CD1c-positive myeloid dendritic cell (primary cell): ENCODE measurements around the gene CLDN19.
"Not testable (repeated sequence)": the region's sequence is repeated elsewhere in the genome, so short reads cannot be mapped to it uniquely, and the experiment has no call there.

Experiments
- DNase-seq: peaks from one replicate; pipeline ENCODE4 v3.0.0-alpha.2; 2016; ENCODE audit errors: extremely low spot score

Gene CLDN19

DNA sequence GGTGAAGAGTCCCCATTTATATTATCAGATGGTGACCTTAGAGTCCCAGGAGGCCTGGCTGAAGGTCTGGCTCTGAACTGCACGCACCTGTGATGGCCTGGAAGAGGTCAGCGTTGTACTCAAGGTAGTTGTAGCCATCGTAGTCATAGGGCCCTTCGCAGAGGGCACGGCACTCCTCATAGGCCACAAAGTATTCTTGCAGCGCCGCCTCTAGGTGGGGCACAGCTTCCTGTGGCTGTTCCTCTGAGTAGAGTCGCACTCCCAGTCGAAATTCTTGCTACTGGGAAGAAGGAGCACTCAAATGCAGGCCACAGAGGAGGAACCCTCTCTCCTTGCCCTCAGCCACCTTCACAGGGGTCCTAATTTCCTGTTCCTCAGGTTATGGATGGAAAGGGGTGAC, 19.1 kb upstream of the CLDN19 start:
- DNase-seq, result no peak

DNA sequence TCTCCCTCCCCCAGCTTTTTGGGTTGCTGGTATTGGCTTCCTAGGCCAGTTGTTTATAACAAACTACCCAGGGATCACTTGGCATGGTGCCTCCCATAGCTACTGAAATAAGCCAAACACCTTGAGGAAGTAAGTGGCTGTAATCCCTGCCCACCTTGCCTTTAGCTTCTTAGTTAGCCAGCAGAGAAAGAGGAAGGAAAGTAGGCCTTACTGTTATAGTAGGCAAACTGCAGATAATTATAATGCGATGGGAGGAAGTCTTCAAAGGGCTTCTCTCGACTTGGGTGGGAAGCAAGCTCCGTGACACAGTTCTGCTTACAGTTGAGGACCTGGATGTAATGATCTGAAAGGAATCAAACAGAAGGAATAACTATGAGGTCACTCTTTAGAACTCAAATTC, 18.6 kb upstream of the CLDN19 start:
- DNase-seq, result peak; percentile 57

DNA sequence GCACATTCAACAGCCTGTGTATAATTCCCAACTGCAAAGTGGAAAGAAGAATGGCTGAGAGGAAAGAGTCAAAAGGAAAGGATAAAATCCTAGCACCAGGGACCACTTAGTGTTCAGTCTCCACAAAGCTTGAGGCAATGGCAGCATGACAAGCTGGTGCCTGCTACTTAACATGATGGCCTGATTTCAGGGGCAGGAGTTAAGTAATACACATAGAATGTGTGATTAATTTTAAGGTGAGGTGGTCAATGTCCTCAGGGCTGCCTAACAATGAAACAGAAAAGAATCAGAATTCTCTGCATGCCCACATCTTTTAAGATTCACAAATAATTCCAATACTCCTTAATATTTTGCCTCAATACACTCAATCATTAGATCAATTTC, 17.8 kb upstream of the CLDN19 start:
- DNase-seq, result no peak

DNA sequence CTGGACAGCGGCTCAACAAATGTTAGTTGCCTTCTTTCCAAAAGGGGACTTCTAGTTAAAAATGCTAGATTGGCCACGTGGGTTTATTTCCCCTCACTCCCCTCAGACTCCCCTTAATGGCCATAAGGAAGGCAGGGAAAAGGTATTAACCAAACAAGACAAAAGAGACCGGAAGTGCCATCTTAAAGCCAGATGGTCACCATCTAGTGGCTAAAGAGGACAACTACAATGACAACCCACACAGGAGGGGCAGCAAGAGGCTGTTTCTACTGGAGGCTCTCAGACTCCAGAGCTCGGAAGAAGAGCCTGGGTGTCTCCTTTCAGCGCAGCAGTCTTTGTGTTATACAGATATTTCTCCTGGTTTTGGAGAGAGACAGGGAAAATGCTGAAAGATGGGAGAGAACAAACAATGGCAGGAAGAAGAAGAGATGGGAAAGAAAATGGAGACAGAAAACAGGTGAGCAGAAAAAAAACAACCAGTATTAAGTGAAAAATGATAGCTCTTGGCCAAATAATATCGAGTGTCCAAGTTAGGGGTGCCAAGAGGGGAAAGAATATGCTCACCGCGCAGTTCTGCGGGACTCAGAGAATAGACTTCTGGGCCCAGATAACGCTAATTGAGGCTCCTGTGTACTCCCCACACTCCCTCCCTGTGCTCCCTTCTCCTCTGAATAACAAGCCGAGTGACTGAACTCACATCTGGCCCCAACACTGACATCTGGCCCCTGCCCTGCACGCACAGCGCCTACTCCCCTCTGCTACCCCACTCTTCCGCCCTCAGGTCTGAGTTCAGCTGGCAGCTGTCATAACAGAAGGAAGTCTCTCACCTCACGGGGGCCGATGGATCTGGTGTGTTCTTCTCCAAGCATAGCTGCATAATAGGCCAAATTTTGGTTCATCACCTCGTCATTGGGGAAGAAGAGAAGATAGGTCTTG, 17.2 kb upstream of the CLDN19 start:
- peak; percentile 67 for DNase-seq

DNA sequence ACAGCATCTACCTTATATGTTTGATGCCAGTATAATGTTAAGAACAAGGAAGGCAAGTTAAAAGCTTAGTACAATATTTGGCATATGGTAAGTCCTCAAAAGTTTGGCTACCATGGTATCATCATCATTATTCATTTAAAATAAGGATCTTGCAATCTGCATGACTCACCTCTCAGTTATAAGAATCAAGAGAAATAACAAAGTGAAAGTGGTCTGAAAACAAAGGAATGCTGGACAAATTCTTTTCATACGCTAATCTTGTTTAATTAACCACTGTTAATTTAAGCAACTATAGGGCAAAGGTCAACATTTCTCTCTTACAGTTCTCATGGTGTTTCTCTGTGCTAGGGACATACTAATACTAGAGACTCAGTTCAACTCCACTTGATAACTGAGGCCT, 13.0 kb upstream of the CLDN19 start:
- DNase-seq, result no peak

DNA sequence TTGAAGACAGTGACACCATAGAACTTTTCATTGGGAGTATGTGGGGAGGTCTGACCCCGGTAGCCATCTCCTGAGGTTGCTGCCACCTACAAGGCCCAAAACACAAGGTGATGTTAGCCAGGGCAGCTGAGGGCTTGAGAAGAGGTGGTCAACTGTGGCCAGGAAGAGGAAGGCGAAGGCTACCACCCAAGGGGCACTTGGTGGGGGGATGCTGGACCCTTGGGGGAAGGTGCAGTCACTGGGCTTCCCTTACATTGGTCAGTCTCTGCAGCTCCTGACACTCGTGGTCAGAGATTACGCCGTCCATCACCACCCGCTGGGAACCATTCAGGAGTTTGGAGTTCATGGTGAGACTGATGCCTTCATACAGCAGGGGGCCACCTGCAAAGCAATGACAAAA, 12.2 kb upstream of the CLDN19 start:
- no peak for DNase-seq

DNA sequence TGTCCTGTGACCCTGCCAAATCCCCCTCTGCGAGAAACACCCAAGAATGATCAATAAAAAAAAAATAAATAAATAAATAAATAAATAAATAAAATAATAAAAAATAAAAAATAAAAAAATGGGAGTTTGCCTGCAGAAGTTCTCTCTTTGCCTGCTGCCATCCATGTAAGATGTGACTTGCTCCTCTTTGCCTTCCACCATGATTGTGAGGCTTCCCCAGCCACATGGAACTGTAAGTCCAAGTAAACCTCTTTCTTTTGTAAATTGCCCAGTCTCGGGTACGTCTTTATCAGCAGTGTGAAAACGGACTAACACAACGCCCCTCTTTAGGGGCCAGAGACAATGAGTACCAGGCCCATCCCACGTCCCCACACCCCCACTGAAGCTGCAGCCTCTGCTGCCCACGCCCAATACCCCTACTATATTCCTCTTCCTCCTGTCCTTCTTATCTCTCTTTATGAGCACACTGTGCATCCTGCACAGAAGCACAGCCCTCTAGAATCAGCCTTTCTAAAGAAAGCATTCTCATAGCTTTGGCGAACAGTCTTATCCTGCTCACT, 11.6 kb upstream of the CLDN19 start:
- not testable (repeated sequence) for DNase-seq

DNA sequence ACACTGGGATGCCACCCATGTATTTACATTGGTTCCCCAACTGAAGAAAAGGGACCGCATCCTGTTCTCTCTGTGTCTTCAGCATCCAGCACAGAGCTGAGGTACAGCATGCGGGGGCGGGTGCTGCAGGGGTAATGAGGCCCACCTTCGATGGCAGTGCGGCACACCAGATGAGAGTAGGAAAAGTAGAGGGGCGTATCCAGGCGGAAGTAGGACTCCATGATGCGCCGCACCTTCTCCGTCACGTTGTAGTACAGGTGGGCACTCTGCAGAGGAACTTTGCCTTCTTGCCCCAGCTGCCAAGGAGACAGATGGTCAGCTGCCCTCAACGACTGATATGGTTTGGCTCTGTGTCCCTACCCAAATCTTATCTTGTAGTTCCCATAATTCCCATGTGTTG, 10.0 kb upstream of the CLDN19 start:
- DNase-seq, result no peak

DNA sequence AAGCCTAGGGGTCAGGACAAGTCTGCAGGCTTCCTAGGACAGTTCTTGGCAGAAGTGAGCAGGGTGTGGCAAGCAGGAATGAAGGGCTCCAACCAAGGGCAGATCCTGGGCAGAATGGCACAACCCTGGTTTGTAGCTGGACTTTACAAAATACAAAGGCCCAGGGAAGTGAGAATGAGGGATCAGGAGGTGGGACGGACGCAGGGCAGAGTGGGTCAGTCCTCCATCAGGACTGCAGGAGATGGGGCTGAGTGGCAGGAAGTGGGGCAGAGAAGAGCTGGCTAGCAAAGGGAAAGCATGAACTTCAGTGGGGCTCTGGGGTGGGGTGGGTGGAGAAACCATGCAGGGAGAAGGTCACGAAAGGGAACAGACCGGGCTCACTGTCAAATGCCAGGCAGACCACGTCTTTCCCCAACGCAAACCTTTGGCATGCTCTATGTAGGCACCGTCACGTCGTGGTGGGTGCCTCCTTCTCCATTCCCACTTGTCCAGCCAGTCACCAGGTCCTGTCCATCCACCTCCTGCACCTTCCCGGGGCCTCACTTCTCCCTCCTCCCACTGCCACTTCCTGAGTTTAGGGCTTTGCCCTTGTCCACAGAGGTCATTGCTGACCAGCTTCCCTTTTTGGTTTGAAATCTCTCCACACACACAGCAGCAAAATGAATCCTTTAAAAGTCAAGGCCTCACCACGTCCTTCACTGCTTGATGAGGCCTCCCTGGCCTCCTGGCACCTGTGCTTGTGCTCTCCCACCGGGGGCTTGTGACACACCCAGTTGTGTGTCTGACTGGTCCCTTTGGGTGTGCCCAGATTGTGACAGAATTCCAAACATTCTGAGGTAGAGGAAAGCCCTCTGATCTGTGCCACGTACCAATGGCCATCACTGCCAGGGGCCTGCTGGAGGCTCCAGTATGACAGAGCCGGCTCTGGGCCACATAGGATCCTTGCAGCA, 8.7 kb upstream of the CLDN19 start:
- DNase-seq, result peak; percentile 77

DNA sequence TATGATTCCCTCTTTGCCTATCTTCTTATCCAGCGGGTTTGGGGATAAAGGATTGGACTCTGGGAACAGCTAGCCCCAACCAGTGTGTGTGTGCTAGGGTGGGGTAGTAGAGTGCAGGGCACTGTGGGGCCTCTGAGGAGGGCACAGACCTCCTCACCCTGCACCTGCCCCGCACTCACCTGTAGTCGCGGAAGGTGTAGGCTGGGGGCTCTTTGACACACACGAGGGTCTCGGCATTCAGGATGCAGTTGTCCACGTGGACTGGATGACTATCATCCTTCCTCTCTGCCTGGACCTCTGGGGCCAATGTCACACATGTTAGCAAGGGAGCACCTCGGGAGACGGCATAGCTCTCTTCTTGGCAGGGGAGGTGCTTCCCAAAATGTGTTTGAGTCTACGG, 8.0 kb upstream of the CLDN19 start:
- no peak for DNase-seq

DNA sequence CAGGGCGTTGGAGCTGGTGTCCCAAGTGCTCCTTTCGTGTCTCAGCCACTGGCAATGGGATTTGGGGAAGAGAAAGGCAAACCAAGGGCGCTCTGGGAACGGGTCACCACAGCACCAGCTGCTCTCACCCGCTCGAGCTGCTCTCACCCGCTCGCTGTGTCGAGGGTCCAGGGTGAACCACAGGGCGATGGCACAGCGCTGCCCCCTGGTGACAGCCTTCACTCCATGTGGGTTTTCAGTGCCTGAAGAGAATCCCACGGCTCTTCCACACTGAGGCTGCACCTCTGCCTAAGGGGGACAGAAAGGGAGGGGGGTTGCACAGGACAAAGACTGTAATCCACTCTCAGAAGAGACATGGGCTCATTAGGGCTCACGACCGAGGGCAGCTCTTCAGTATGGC, 7.1 kb upstream of the CLDN19 start:
- peak; percentile 31 for DNase-seq

DNA sequence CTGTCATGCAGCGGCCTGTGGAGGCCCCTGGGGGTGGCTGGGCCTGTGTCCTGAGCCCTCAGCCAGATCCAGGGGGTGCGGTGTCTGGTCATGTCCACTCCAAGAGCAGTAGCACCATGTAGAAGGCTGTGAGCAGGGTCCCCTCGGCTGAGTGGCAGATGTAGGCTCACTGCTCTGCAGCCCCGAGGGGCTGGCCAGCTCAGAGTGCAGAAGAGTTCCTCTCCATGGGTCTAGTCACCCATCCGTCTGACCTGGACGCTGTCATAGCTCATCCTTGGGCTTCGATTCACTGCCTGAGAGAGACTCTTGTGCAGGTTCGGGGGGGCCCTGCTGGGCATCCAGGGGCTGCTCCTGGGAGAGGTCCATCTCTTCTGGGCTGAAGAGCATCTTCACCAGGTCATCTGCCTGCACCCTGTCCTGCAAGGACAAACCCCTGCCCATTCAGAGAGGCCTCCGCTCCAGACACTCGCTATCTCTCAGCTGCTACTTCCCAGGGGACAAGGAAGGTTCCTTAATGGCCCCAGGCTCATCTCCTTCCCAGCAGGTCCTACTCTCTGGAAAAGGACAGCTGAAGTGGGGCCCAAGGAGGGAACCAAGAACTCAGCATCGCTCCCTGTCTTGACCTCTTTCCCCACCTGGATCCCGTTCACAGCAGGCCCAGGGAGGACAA, 6.5 kb upstream of the CLDN19 start:
- DNase-seq, result no peak

DNA sequence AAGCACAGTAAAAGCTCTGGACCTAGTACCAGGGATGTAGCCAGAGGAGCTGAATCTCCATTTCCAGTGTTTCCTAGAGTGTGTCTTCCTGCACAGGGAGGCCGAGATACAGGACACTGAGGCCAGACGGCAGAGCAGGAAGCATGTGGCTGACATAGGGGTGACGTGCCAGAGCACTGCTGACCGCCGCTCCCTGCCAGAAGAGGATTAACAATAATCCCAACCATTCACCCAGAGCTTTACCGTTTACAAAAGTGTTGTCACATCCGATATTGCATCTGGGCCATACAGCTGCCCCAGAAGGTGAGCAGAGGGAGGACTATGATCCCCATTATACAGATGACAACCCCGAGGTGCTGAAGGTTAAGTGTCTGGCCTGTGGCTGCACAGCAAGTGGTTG, 5.8 kb upstream of the CLDN19 start:
- no peak for DNase-seq

DNA sequence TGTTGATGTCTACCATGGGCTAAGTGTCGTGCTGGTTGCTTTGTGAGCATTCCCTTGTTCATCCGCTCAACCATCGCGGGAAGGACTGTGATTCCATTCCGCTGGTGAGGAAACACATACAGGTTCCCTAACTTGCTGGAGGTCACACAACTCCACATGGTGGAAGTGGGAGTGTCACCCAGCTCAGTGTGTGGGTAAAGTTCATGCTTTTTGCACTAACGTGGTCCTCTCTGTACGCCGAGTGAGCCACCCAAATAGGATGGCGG, 4.0 kb upstream of the CLDN19 start:
- no peak for DNase-seq

DNA sequence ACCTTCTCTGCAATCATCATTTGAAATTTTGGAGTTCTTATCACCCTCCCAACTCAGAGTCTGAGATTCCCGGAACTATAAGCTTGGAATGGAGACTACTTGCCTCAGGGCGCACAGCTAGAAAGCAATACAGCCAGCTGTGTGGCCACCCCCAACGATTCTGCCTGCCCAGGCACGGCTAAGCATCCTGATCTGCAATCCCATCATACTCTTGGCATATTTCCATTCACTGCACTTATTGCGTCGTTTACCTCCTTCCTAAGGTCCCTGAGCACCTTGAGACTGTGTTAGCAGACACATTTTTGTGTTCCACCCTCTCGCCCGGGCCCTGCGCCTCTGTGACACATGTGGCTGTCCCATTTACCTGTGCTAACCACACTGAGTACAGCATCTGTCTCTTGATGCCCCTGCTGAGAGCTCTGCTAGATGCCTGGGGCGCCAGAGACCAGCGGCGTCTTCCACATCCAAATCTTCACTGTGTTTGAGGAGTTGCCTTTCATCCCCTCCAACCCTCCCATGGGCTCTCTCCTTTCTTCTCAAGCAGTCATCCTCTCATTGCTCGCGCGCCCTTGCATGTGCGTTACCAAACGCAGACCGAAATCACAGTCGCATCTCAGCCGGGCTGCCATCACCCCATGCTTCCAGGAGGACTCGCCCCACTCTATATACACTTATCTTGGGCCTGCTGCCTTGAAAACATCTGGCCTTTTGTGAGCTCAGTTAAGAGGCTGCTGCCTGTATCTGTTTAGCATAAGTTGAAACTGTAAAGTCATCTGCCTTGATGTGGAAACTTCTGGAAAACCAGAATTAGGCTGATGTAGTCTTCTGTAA, 3.5 kb upstream of the CLDN19 start:
- no peak for DNase-seq

DNA sequence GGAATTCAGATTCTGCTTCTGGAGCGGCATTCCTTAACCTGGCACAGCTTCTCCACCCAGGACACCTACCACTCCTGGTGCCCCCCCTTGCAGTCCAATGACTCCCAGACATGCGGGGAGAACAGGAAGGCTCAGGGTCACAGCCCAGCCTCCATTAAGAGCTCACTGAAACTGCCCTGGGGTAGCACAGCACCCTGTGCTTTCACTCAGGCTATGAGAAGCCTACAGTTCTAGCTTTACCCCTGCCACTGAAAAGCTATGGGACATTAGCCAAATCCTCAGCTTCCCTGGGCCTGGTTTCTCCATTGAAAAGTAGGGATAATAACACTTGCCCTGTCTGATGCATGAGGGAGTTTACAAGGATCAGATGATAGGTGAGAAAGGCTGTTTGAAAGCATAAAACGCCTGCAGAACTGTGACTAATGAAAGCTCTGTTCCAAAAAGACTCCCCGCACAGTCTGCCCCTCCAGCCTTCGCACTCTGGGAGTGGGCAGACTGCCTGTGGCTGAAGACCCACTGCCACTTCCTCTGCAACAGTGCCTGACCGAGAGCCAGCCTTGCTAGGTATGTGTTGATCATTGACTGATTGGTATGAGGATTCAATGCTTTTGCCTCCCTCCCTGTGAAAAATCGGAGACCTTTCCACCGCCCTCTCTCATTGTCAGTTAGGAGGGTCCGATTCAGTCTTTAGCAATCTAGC, 2.7 kb upstream of the CLDN19 start:
- no peak for DNase-seq

DNA sequence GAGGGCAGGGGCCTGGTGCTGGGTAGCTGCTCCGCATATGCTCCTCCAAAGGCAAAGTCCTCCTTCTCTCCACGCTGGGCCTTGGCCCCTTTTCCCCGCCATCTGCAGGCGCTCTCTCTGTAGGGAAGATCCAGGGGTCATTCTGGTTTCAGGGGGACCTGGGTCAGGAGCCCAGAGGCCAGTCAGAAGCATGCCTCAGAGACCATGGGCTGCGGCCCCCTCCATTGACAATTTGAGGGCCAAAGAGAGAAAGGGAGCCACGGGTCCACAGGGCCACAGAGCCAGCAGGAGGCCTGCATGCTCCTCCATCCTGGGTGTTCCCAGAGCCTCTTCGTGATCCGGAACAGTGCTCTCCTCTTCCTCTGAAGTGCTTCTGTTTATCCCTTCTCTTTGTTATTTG, 2.1 kb upstream of the CLDN19 start:
- DNase-seq, result no peak

DNA sequence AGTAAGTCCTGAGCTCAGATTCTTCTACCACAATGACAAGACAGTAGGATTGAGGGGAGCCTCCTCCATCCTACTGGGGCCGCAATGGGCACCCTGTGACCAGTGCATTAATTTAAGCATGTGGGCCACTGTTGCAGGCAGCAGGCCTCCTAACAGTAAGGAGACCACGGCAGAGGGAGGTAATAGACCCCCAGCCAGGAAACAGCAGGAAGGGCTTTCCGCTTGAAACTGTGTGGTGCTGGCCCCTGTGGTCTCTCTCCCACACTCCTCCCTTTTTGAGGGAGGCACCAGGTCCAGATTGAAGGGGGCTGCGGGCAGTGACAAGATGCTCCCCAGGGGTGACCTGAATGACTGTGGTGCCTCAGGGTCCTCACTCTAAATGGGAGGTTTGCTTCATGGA, 1.7 kb upstream of the CLDN19 start:
- DNase-seq, result no peak

DNA sequence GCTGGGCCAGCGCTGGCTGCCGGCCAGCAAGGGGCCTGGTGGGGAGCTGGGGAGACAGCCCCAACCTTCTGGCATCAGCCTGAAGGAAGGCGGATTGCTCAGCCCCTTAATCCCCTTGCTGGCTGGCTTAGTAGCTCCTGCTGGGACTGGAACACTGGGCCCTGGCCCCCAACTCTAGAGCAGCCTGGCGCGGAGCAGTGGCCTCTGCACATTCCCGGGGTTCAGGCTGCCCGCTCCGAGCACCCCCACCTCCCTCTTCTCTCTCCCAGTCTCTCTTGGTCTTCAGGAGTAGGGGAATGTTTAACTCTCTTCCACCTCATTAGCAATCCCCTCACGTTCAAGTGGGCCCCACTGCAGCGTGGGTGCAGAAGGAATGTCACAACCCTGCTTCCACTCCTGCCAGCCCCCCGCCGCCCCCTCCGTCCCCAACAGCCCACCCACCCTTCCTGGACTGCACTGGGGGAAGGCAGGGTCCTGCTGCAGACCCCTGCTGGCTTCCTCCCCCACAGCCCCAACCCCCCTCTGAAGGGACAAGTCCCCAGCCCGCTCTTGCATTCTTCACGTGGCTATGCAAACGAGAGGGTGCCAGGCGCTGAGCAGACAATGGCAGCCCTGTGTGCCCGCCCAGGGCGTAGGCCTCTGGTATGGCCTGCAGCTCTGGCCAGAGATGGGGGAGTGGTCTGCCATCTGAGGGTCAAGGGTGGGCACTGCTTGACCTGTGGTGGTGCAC, 980 bp upstream of the CLDN19 start:
- DNase-seq, result no peak

DNA sequence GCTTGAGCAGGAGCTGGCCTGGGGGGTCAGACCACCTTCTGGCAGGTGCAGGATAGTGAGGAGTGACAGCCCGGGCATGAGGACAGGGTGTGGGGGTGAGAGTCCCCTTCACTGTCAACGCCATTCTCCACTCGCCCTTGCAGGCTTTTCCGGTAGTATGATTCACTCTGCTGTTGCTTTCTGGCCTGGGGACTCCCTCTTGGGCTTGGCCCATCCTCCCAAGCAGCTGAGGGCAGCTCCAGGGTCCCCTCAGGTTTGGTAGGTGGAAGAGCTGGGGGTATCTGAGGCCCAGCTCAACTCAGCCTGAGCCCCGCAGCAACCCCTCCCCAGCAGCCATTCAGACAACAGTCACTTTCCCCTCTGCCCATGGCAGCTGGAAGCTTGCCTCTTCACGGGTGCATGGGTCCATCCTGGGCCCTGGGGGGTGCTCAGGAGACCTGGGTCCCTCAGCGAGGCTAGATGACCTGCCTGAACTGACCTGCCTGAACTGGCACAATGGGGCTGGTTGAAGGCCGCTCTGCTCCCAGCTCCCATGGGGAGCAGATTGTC, 1.3 kb downstream of the CLDN19 start:
- DNase-seq, result no peak
